HFFc6 (cell line): ENCODE results near the gene HKDC1. TPM values are rescaled to one million over a fixed set of nuclear protein-coding genes. Genes with fewer than 3 reads are reported as not detected.
A peak's percentile ranks its signal among the peaks of the same experiment; 100 is the strongest.
"Not testable (repeated sequence)": the region's sequence is repeated elsewhere in the genome, so short reads cannot be mapped to it uniquely, and the experiment has no call there.

Source experiments
- DNase-seq: peaks from one replicate; pipeline ENCODE4 v3.0.0-alpha.2; 2018
- H3K27ac Mint-ChIP-seq: 2 replicates; pipeline ENCODE4 v1.8.0; 2020; ENCODE audit warnings: mild to moderate bottlenecking, mixed read lengths
- H3K27me3 Mint-ChIP-seq: 2 replicates; pipeline ENCODE4 v1.8.0; 2021; ENCODE audit warnings: mild to moderate bottlenecking, moderate library complexity, mixed read lengths; ENCODE audit not compliant: insufficient read depth
- H3K36me3 Mint-ChIP-seq: 2 replicates; pipeline ENCODE4 v1.8.0; 2021; ENCODE audit warnings: low read depth, mixed read lengths
- H3K4me1 Mint-ChIP-seq: 2 replicates; pipeline ENCODE4 v1.8.0; 2020; ENCODE audit warnings: low read depth, mixed read lengths
- H3K4me3 Mint-ChIP-seq: 2 replicates; pipeline ENCODE4 v1.8.0; 2020; ENCODE audit warnings: mild to moderate bottlenecking, moderate library complexity, mixed read lengths
- H3K9me3 Mint-ChIP-seq: 2 replicates; pipeline ENCODE4 v1.8.0; 2020; ENCODE audit warnings: mild to moderate bottlenecking, mixed read lengths
- long read RNA-seq: library from polyadenylated mRNA; unstranded; transcript quantifications from one replicate; pipeline ENCODE4 v2.0.0, GENCODE V29; 2019
- total RNA-seq, 6 experiments: library from RNA; stranded (reverse); fragmentation: NEBNext Ultra II Directional; extraction: Animal tissue kit (Norgen Biotek cat#: 25700); gene quantifications; 2 replicates in 1 of 6; 3 replicates in 5 of 6; pipeline ENCODE4 v1.2.3, GENCODE V29; 2021
- TF ChIP-seq, protein P1 (sequence below): fragments of 200-600 bp; sonication (generic); IDR thresholded peaks from 2 replicates; pipeline ENCODE4 v1.5.0; 2021; ENCODE audit warnings: antibody characterized with exemption, mild to moderate bottlenecking

HKDC1 gene, protein sequence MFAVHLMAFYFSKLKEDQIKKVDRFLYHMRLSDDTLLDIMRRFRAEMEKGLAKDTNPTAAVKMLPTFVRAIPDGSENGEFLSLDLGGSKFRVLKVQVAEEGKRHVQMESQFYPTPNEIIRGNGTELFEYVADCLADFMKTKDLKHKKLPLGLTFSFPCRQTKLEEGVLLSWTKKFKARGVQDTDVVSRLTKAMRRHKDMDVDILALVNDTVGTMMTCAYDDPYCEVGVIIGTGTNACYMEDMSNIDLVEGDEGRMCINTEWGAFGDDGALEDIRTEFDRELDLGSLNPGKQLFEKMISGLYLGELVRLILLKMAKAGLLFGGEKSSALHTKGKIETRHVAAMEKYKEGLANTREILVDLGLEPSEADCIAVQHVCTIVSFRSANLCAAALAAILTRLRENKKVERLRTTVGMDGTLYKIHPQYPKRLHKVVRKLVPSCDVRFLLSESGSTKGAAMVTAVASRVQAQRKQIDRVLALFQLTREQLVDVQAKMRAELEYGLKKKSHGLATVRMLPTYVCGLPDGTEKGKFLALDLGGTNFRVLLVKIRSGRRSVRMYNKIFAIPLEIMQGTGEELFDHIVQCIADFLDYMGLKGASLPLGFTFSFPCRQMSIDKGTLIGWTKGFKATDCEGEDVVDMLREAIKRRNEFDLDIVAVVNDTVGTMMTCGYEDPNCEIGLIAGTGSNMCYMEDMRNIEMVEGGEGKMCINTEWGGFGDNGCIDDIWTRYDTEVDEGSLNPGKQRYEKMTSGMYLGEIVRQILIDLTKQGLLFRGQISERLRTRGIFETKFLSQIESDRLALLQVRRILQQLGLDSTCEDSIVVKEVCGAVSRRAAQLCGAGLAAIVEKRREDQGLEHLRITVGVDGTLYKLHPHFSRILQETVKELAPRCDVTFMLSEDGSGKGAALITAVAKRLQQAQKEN
- under 1 TPM; 0.09 to 0.54 (median 0.42) TPM for total RNA-seq
- long read RNA-seq: 0 reads

- Mint-ChIP-seq H3K9me3 (no peaks in the 10 kb centered on the region), H3K27me3 (no peaks in the 10 kb centered on the region), H3K36me3 (no peaks in the 10 kb centered on the region), H3K4me3 (no peak within 1 kb of the TSS), H3K4me1 (peaks cover 62% of the 10 kb centered on the region), H3K27ac (no peak within 1 kb of the TSS; the same call in 1 of the 2 replicates)
- TF ChIP-seq, protein P1, sequence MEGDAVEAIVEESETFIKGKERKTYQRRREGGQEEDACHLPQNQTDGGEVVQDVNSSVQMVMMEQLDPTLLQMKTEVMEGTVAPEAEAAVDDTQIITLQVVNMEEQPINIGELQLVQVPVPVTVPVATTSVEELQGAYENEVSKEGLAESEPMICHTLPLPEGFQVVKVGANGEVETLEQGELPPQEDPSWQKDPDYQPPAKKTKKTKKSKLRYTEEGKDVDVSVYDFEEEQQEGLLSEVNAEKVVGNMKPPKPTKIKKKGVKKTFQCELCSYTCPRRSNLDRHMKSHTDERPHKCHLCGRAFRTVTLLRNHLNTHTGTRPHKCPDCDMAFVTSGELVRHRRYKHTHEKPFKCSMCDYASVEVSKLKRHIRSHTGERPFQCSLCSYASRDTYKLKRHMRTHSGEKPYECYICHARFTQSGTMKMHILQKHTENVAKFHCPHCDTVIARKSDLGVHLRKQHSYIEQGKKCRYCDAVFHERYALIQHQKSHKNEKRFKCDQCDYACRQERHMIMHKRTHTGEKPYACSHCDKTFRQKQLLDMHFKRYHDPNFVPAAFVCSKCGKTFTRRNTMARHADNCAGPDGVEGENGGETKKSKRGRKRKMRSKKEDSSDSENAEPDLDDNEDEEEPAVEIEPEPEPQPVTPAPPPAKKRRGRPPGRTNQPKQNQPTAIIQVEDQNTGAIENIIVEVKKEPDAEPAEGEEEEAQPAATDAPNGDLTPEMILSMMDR: no peak
- DNase-seq: no peak
Observed at GRCh38 chr10:69220041-69220451, at the start of gene HKDC1. Gene HKDC1 (plus strand): TSS chr10:69220332. CDS start chr10:69220436, 104 bp downstream.

- H3K9me3 Mint-ChIP-seq: no peaks in the 10 kb centered on the region
- no peaks in the 10 kb centered on the region; the same call in 1 of the 2 replicates for H3K27me3 Mint-ChIP-seq
- no peak overlapping the region for H3K4me3 Mint-ChIP-seq
- no peaks in the 10 kb centered on the region for H3K4me1 Mint-ChIP-seq
- TF ChIP-seq, protein P1: no peak
- peaks cover 25% of the 10 kb centered on the region for H3K36me3 Mint-ChIP-seq
- DNase-seq: no peak
- no peak overlapping the region for H3K27ac Mint-ChIP-seq
Observed at GRCh38 chr10:69172241-69172982, 47.7 kb upstream of the HKDC1 start.

GRCh38 chr10:69175326-69175725 is 44.8 kb upstream of the HKDC1 start:
- Mint-ChIP-seq H3K4me1 (peaks cover 13% of the 10 kb centered on the region), H3K36me3 (peaks cover 21% of the 10 kb centered on the region)
- H3K27me3 Mint-ChIP-seq, H3K4me3 Mint-ChIP-seq, H3K9me3 Mint-ChIP-seq, DNase-seq, H3K27ac Mint-ChIP-seq: not testable (repeated sequence)

- Mint-ChIP-seq H3K9me3 (no peaks in the 10 kb centered on the region), H3K36me3 (peaks cover 20% of the 10 kb centered on the region), H3K27ac (no peak overlapping the region), H3K27me3 (no peaks in the 10 kb centered on the region; the same call in 1 of the 2 replicates), H3K4me1 (peaks cover 23% of the 10 kb centered on the region), H3K4me3 (no peak overlapping the region)
- DNase-seq: no peak
- TF ChIP-seq, protein P1: no peak
Observed at GRCh38 chr10:69176823-69177222, 43.3 kb upstream of the HKDC1 start.

GRCh38 chr10:69179089-69179742 is 40.9 kb upstream of the HKDC1 start:
- Mint-ChIP-seq H3K4me1 (peaks cover 23% of the 10 kb centered on the region), H3K27me3 (no peaks in the 10 kb centered on the region; the same call in 1 of the 2 replicates), H3K9me3 (no peaks in the 10 kb centered on the region), H3K36me3 (peaks cover 9% of the 10 kb centered on the region), H3K4me3 (peak overlapping the region; percentile 92), H3K27ac (peak overlapping the region; percentile 100)
- no peak for DNase-seq
- TF ChIP-seq, protein P1: no peak
